HG03378 (cell line): ENCODE data around the gene GNMT.

Experiments
- ATAC-seq: cut with Tn5 transposase; IDR thresholded peaks from one replicate; pipeline ENCODE4 v1.9.1; 2021; ENCODE audit warnings: mild to moderate bottlenecking, moderate library complexity; ENCODE audit not compliant: unreplicated experiment

The GNMT gene

DNA sequence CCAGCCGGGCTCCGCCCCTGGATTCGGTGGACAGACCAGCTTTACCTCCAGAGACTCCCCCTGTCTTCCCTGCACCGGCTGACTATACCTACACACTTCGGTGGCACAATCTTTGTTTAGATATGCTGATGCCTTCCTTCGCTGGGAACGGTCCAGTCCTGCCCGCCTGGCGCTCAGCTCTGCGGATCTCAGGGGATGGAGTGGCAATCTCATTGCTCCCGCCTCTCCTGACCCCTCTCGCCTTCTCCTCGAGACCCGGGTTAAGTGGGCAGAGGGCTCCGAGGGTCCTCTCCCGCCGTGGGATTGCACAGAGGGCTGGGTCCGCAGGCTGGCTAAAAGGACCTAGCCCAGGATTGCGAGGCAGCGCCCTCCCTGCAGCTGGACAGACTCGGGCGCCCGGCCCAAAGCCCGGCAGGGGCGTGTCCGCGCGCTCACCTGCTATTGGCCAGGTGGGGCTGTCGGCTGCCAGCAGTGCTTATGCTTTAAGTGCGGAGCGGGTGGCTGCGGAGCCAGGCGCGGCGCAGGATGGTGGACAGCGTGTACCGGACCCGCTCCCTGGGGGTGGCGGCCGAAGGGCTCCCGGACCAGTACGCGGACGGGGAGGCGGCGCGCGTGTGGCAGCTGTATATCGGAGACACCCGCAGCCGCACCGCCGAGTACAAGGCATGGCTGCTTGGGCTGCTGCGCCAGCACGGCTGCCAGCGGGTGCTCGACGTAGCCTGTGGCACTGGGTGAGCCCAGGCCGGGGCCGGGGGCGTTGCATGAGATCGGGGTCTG, at the start of gene GNMT:
GNMT (plus strand) TSS at position 512 of the 777 bp plus-strand sequence; CDS start at position 526, 14 bp downstream.
- ATAC-seq: no peak

- ATAC-seq: no peak
Measured at GRCh38 chr6:42911171-42912021, 49.2 kb upstream of the GNMT start.

- no peak for ATAC-seq
Measured at GRCh38 chr6:42914546-42914945, 46.0 kb upstream of the GNMT start.

GRCh38 chr6:42915732-42916131, 44.8 kb upstream of the GNMT start, which contains the start of gene PTCRA:
TSS of gene PTCRA (plus strand) at chr6:42916053. CDS start at chr6:42916070, 17 bp downstream.
- no peak for ATAC-seq

GRCh38 chr6:42916288-42916687, 44.3 kb upstream of the GNMT start:
- ATAC-seq: no peak

GRCh38 chr6:42921801-42922200, 38.8 kb upstream of the GNMT start:
- ATAC-seq: no peak

GRCh38 chr6:42923666-42924065, 36.9 kb upstream of the GNMT start:
- ATAC-seq: no peak

GRCh38 chr6:42925248-42925857, 35.2 kb upstream of the GNMT start:
- no peak for ATAC-seq

DNA sequence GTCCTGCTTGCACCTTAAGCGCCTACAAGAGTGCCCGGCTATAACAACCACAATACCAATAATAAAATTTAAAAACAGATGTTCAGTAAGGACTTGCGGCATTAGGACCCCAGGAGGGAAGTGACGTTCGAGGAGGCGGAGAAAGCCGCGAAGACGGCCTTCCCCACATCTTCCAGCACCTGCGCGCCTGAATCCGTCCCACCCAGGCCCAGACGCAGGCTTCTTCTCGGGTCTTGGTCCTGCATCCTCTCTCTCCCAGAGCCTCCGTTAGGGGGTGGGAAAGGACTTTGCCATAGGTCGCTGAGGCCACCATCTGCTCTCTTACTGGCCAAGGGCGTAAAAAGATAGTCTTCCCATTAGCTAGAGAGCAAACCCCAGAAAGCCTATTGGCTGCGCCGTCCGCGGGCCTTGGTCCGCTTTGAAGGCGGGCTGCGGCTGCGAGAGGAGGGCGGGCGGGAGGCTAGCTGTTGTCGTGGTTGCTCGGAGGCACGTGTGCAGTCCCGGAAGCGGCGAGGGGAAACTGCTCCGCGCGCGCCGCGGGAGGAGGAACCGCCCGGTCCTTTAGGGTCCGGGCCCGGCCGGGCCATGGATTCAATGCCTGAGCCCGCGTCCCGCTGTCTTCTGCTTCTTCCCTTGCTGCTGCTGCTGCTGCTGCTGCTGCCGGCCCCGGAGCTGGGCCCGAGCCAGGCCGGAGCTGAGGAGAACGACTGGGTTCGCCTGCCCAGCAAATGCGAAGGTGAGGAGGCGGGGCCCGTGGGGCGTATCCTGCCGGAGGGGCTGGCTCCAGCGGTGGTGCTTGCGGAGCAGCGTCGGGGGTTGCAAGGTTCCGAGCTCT, 31.4 kb upstream of the GNMT start, which contains the start of gene CNPY3:
CNPY3 (plus strand) TSS at position 495 of the 835 bp plus-strand sequence; CDS start at position 586, 91 bp downstream.
- ATAC-seq: peak; percentile 74

DNA sequence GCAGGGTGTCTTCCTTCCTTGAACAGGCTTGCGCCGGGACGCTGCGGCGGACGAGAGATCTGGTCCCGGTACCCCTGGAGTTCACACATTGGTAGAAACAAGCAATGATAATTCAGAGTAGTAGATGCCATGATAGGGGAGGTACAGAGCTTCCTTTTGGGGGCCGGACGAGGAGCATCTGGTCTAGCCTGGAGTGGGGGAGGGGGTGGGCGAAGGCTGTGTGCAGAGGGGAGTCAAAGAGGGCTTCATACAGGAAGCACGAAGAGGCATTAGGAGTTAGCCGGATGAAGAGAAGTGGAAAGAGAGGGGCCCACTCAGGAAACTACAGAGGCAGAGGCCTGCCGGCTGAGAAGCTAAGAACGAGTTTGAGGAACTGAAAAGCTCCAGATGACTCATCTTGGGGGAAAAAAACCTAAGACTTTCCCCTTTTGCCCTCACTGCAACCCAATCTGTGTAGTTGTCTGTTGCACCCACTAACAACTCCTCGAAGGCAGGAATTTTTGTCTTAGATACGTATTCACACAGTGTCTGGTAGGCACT, 30.7 kb upstream of the GNMT start:
- peak; percentile 73 for ATAC-seq

GRCh38 chr6:42932412-42932811, 28.1 kb upstream of the GNMT start:
- no peak for ATAC-seq

DNA sequence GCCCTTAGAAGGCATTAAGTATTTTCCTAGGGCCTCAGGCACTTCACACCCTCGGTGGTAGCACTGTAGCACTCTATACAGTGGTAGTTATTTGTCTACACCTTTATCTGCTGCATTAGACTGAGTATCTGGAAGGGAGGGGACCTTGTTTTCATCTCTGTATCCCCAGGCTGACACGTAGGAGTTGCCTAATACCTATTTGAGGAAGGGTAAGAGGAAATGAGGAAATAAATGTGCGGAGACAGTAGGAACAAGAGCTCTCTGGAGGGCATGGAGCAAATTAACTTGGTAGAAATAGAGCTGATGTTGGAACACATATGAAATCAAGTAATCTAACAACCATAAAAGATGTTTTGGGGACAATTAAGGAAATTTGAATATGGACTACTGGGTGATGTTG, 27.3 kb upstream of the GNMT start:
- no peak for ATAC-seq

- ATAC-seq: no peak
Measured at GRCh38 chr6:42935322-42935721, 25.2 kb upstream of the GNMT start.

DNA sequence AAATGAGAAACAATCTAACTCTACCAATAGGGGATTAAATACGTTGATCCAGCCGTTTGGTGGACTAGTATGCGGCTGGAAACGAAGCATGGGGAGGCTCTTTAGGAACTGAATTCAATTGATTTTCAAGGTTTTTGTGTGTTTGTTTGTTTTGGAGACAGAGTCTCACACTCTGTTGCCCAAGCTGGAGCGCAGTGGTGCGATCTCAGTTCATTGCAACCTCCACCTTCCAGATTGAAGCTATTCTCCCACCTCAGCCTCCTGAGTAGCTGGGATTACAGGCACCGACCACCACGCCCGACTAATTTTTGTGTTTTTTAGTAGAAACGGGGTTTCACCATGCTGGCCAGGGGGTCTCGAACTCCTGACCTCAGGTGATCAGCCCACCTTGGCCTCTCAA, 24.2 kb upstream of the GNMT start:
- ATAC-seq: no peak

DNA sequence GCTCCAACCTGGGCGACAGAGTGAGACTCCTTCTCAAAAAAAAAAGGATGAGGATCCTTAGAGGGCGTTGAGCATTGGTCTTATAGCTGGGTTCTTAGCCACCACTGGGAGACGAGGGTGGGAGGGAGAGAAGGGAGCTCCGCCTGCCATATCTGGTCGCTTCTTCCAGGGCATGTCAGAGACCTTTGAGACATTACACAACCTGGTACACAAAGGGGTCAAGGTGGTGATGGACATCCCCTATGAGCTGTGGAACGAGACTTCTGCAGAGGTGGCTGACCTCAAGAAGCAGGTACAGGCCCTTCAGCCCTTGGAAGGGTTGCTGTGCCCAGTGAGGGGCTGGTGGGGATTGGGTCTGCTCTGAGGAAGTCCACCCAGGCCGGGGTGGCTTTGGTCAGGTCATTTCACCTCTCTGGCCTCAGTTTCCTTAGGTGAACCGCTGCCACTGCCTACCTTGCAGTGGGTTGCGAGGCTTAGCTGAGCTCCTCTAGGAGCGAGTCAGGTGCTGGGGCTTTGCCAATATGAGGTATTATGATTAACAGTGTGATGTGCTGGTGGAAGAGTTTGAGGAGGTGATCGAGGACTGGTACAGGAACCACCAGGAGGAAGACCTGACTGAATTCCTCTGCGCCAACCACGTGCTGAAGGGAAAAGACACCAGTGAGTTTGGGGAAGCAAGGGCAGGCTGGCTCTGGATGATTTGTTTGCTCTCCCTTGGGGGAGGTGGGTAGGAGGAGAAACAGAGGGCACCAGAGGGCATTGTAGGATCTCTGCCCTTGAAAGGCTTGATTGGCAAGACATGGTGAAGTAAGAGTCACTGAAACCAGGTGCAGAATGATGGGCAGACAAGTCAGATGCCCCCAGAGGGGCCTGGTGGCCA, 22.8 kb upstream of the GNMT start:
- no peak for ATAC-seq

DNA sequence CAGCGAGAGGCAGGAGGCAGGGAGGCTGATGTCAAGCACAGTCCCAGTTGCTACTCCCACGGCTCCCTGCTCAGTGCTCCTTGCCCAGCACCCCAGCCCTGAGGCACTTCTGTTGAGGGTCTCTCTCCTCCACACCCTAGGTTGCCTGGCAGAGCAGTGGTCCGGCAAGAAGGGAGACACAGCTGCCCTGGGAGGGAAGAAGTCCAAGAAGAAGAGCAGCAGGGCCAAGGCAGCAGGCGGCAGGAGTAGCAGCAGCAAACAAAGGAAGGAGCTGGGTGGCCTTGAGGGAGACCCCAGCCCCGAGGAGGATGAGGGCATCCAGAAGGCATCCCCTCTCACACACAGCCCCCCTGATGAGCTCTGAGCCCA, 22.1 kb upstream of the GNMT start:
- ATAC-seq: no peak

DNA sequence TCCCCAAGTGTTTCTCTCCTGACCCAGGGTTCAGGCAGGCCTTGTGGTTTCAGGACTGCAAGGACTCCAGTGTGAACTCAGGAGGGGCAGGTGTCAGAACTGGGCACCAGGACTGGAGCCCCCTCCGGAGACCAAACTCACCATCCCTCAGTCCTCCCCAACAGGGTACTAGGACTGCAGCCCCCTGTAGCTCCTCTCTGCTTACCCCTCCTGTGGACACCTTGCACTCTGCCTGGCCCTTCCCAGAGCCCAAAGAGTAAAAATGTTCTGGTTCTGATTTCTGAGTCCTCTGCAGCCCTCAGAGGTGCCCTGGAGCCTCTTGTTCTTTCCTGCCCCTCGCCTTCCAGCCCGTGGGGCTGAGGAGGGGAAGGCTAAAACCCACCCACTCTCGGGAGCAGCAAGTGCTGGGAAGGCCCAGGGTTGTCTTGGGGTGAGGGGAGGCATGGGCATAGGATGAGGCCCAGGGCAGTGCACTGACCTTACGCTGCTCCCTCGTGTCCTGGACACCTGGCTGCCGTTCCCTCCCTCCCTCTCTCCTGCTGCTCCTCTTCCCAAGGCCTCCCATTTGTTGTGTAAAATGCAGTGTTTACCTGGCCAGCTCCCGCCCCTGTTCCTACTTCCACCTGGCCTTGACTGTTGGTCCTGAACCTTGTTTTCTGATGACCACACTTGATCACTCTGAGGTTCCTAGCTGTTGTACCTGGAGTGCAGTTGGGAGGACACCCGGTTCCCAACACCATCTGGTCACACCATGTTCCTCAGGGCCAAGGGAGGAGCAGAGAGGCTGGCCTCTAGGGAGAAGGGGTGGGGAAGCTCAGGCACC, 21.4 kb upstream of the GNMT start:
- no peak for ATAC-seq

- no peak for ATAC-seq
Measured at GRCh38 chr6:42939810-42940167, 20.8 kb upstream of the GNMT start.
